GM12892 (cell line): ENCODE measurements around the gene PRPS1.

ENCODE experiments used
- POLR2A ChIP-seq: IDR thresholded peaks from 2 replicates; pipeline ENCODE4 v1.6.1; 2011; ENCODE audit warnings: low read depth, low read length, control low read depth
- POLR2AphosphoS5 ChIP-seq: IDR thresholded peaks from 2 replicates; pipeline ENCODE4 v1.6.1; 2011; ENCODE audit warnings: low read depth, low read length, control low read depth
- TAF1 ChIP-seq: IDR thresholded peaks from 2 replicates; pipeline ENCODE4 v1.6.1; 2011; ENCODE audit warnings: low read depth, mild to moderate bottlenecking, control low read depth, low read length, borderline replicate concordance

GRCh38 chrX:107662824-107663223 is 34.5 kb downstream of the PRPS1 start:
- no peak for TF ChIP-seq POLR2A
- TF ChIP-seq POLR2AphosphoS5, result no peak
- TF ChIP-seq TAF1, result no peak
